A673 (cell line): ENCODE measurements around the gene PPARGC1A. TPM values are rescaled to one million over a fixed set of nuclear protein-coding genes. Genes with fewer than 3 reads are reported as not detected.

ENCODE experiments used
- BruUV-seq: library from RNA; stranded (reverse); fragments of 400-500 nt; replicated peaks from 2 replicates; lab custom pipeline; 2021; lab: Mats Ljungman, UMichigan
- CTCF ChIA-PET: fragments of 300-600 bp; sonication (Branson Sonifier 250); formaldehyde crosslinking; loops from one replicate; lab custom pipeline; 2022; ENCODE audit warnings: antibody characterized with exemption; lab: Charles Lee
- POLR2A ChIA-PET: fragments of 300-600 bp; sonication (Branson Sonifier 250); formaldehyde crosslinking; loops from one replicate; lab custom pipeline; 2022; ENCODE audit warnings: antibody characterized with exemption; ENCODE audit not compliant: low non-redundant PET; lab: Charles Lee
- DNase-seq: peaks from one replicate; pipeline ENCODE4 v3.0.0-alpha.2; 2015; ENCODE audit warnings: low spot score
- H3K27ac ChIP-seq: fragments of 200-600 bp; sonication (generic); 2 replicates; pipeline ENCODE4 v1.5.1; 2016; ENCODE audit warnings: mixed run types, low read depth, mild to moderate bottlenecking, mixed read lengths, antibody characterized with exemption, low read length; ENCODE audit not compliant: poor library complexity, severe bottlenecking
- H3K27me3 ChIP-seq: fragments of 200-600 bp; sonication (generic); replicated peaks from 2 replicates; pipeline ENCODE4 v1.6.1; 2017; ENCODE audit warnings: mixed run types, low read depth, mild to moderate bottlenecking, mixed read lengths, antibody characterized with exemption, low read length; ENCODE audit not compliant: insufficient read depth, poor library complexity
- H3K36me3 ChIP-seq: fragments of 200-600 bp; sonication (generic); 2 replicates; pipeline ENCODE4 v1.6.1; 2016; ENCODE audit warnings: mixed run types, mild to moderate bottlenecking, mixed read lengths, antibody characterized with exemption, low read length; ENCODE audit not compliant: insufficient read depth, poor library complexity, severe bottlenecking
- H3K4me1 ChIP-seq: fragments of 200-600 bp; sonication (generic); 2 replicates; pipeline ENCODE4 v1.6.1; 2017; ENCODE audit warnings: mixed run types, mild to moderate bottlenecking, mixed read lengths, antibody characterized with exemption, low read length; ENCODE audit not compliant: insufficient read depth, poor library complexity, severe bottlenecking
- H3K4me3 ChIP-seq: fragments of 200-600 bp; sonication (generic); 2 replicates; pipeline ENCODE4 v1.5.1; 2016; ENCODE audit warnings: low read depth, mixed run types, mild to moderate bottlenecking, mixed read lengths, low read length; ENCODE audit not compliant: poor library complexity, severe bottlenecking
- H3K9me3 ChIP-seq: fragments of 200-600 bp; sonication (generic); 2 replicates; pipeline ENCODE4 v1.6.1; 2016; ENCODE audit warnings: mixed run types, low read depth, mild to moderate bottlenecking, mixed read lengths, antibody characterized with exemption, low read length; ENCODE audit not compliant: poor library complexity, severe bottlenecking
- CTCF ChIP-seq: fragments of 300-800, 200-600 bp; sonication (generic); conservative IDR thresholded peaks from 2 replicates; pipeline ENCODE4 v1.5.1; 2017; ENCODE audit warnings: low read depth, mild to moderate bottlenecking, antibody characterized with exemption, low read length, moderate library complexity, mixed read lengths
- EZH2 ChIP-seq: fragments of 200-600 bp; sonication (generic); IDR thresholded peaks from 2 replicates; pipeline ENCODE4 v1.6.1; 2017; ENCODE audit warnings: borderline replicate concordance, low read depth, mild to moderate bottlenecking, mixed read lengths, antibody characterized with exemption, low read length; ENCODE audit not compliant: poor library complexity, severe bottlenecking
- intact Hi-C: fragments of 100-400 bp; cut with micrococcal nuclease; formaldehyde crosslinking; loops from one replicate; pipeline ENCODE4 v1.10.0; 2022; ENCODE audit not compliant: unreplicated experiment
- total RNA-seq: library from RNA; stranded (reverse); gene quantifications from 2 replicates; pipeline ENCODE4 v1.2.3, GENCODE V29; 2021

PPARGC1A gene
- total RNA-seq, 1 experiment from 2014 or later, result not detected

- no TSS peak for BruUV-seq
- DNase-seq, result no peak
- no peak for TF ChIP-seq CTCF
- TF ChIP-seq EZH2, result no peak
- H3K4me1 ChIP-seq, result no peaks in the 10 kb centered on the region
- no peak overlapping the region for H3K4me3 ChIP-seq
- POLR2A ChIA-PET, result no interaction called here
- peaks cover 6% of the 10 kb centered on the region for H3K27me3 ChIP-seq
- no peaks in the 10 kb centered on the region for H3K9me3 ChIP-seq
- H3K27ac ChIP-seq, result no peak overlapping the region
- CTCF ChIA-PET, result no interaction called here
- intact Hi-C loops, result no loop called here
- no peaks in the 10 kb centered on the region for H3K36me3 ChIP-seq
These were observed 39.4 kb upstream of the PPARGC1A start for GRCh38 chr4:23929248-23929647.

- intact Hi-C loops, result no loop called here
These were observed 34.7 kb upstream of the PPARGC1A start for GRCh38 chr4:23924556-23924955.

GRCh38 chr4:23923840-23924239 is 34.0 kb upstream of the PPARGC1A start:
- BruUV-seq, result no TSS peak

More at GRCh38 chr4:23924556-23924955, 34.7 kb upstream of the PPARGC1A start:
- no peak for TF ChIP-seq EZH2
- no peak for TF ChIP-seq CTCF
- no peaks in the 10 kb centered on the region for H3K4me1 ChIP-seq
- no peak overlapping the region for H3K27ac ChIP-seq
- BruUV-seq, result no TSS peak
- DNase-seq, result no peak
- no peaks in the 10 kb centered on the region for H3K9me3 ChIP-seq
- CTCF ChIA-PET, result no interaction called here
- no peaks in the 10 kb centered on the region for H3K36me3 ChIP-seq
- peaks cover 6% of the 10 kb centered on the region for H3K27me3 ChIP-seq
- POLR2A ChIA-PET, result no interaction called here
- H3K4me3 ChIP-seq, result no peak overlapping the region

More at GRCh38 chr4:23923840-23924239, 34.0 kb upstream of the PPARGC1A start:
- intact Hi-C loops, result no loop called here
- ChIA-PET CTCF (no interaction called here), POLR2A (no interaction called here)
- H3K4me3 ChIP-seq, result no peak overlapping the region
- no peak for TF ChIP-seq EZH2
- TF ChIP-seq CTCF, result no peak
- no peaks in the 10 kb centered on the region for H3K9me3 ChIP-seq
- no peaks in the 10 kb centered on the region for H3K36me3 ChIP-seq
- DNase-seq, result no peak
- peaks cover 6% of the 10 kb centered on the region for H3K27me3 ChIP-seq
- H3K4me1 ChIP-seq, result no peaks in the 10 kb centered on the region
- H3K27ac ChIP-seq, result no peak overlapping the region
